Posterior cingulate gyrus (tissue), 11 donors: ENCODE data around the gene UBTF.

Experiments
- DNase-seq, 10 donors: peaks; one replicate each; pipeline versions ENCODE4 v3.0.0 to v3.0.0-alpha.2; 2020 to 2021; ENCODE audit warnings: mixed read lengths in 3 of 10
- intact Hi-C: fragments of 100-400 bp; cut with DNase I; formaldehyde crosslinking; loops from one replicate; pipeline ENCODE4 v1.15.1; 2023

UBTF gene

GRCh38 chr17:44219616-44220212 lies at the start of gene UBTF:
TSS of gene UBTF (minus strand) at chr17:44219675. CDS start at chr17:44218229, 1,446 bp downstream.
- intact Hi-C loops, result loop anchor here (1.0 to 2.0 kb wide), 2 partner anchors 89 to 107 kb away; partner anchors contain the start of gene RUNDC3A
- peak in 9 of 10 donors; percentile 47 to 95 (median 59) for DNase-seq

GRCh38 chr17:44268709-44269534 lies 49.4 kb upstream of the UBTF start:
- intact Hi-C loops, result no loop called here
- DNase-seq, result no peak

GRCh38 chr17:44267818-44268490 lies 48.5 kb upstream of the UBTF start, which contains the start of gene SLC4A1:
TSS of gene SLC4A1 (minus strand) at chr17:44268135. CDS start at chr17:44262866, 5,269 bp downstream.
- intact Hi-C loops, result no loop called here
- DNase-seq, result no peak

- intact Hi-C loops, result no loop called here
- DNase-seq, result no peak
These were observed 47.6 kb upstream of the UBTF start for GRCh38 chr17:44267165-44267455.

- intact Hi-C loops, result no loop called here
These were observed 47.1 kb upstream of the UBTF start for GRCh38 chr17:44266402-44267164.

GRCh38 chr17:44263345-44263902 lies 43.9 kb upstream of the UBTF start:
- intact Hi-C loops, result no loop called here
- no peak for DNase-seq

More at GRCh38 chr17:44266402-44267164, 47.1 kb upstream of the UBTF start:
- DNase-seq, result no peak

GRCh38 chr17:44262654-44263225 lies 43.3 kb upstream of the UBTF start:
- no peak for DNase-seq
- intact Hi-C loops, result no loop called here

GRCh38 chr17:44260296-44260695 lies 40.8 kb upstream of the UBTF start:
- no peak for DNase-seq
- intact Hi-C loops, result no loop called here

- DNase-seq, result no peak
- intact Hi-C loops, result no loop called here
These were observed 39.4 kb upstream of the UBTF start for GRCh38 chr17:44258811-44259351.

GRCh38 chr17:44257815-44258760 lies 38.6 kb upstream of the UBTF start:
- intact Hi-C loops, result no loop called here
- no peak for DNase-seq

- intact Hi-C loops, result no loop called here
- DNase-seq, result no peak
These were observed 37.2 kb upstream of the UBTF start for GRCh38 chr17:44256671-44257070.

GRCh38 chr17:44255915-44256314 lies 36.4 kb upstream of the UBTF start:
- no peak for DNase-seq
- intact Hi-C loops, result no loop called here

- intact Hi-C loops, result no loop called here
- no peak for DNase-seq
These were observed 35.1 kb upstream of the UBTF start for GRCh38 chr17:44254361-44255095.

- intact Hi-C loops, result no loop called here
- no peak for DNase-seq
These were observed 33.5 kb upstream of the UBTF start for GRCh38 chr17:44253006-44253405.

- intact Hi-C loops, result no loop called here
- no peak for DNase-seq
These were observed 31.6 kb upstream of the UBTF start for GRCh38 chr17:44251062-44251461.

- intact Hi-C loops, result no loop called here
- DNase-seq, result no peak
These were observed 30.2 kb upstream of the UBTF start for GRCh38 chr17:44249501-44250246.
